Gastroesophageal sphincter (tissue), 3 donors: ENCODE data around the gene NDRG3.

Experiments used
- CTCF ChIP-seq, 4 experiments: fragments of 200-600 bp in 2 of 4; fragments of 450-650 bp in 2 of 4; sonication (generic) in 1 of 4; IDR thresholded peaks; one replicate each; pipeline ENCODE4 v1.5.1; 2017 to 2019; ENCODE audit warnings: antibody characterized with exemption in 4 of 4, mild to moderate bottlenecking in 2 of 4, moderate library complexity in 2 of 4
- POLR2AphosphoS5 ChIP-seq: sonication (generic); formaldehyde crosslinking; IDR thresholded peaks from one replicate; pipeline ENCODE4 v1.6.1; 2017; ENCODE audit warnings: antibody characterized with exemption

- TF ChIP-seq CTCF (IDR thresholded peaks at IDR 0.05) (no peak), POLR2AphosphoS5 (no peak)
Observed at GRCh38 chr20:36656733-36657132, 89.2 kb downstream of the NDRG3 start.
